GM23338 (cell line): ENCODE data around the gene BPIFB6.

Source experiments
- CTCF ChIP-seq, 2 experiments: fragments of 200-600 bp in 1 of 2; sonication (generic) in 1 of 2; conservative IDR thresholded peaks; 2 replicates each; pipeline versions ENCODE4 v1.5.1 to v1.6.1; 2016 to 2017; ENCODE audit warnings: antibody characterized with exemption in 2 of 2, low read depth in 2 of 2, mild to moderate bottlenecking in 2 of 2, moderate library complexity in 1 of 2
- EZH2 ChIP-seq: fragments of 200-600 bp; sonication (generic); IDR thresholded peaks from one replicate; pipeline ENCODE4 v1.8.0; 2017; ENCODE audit warnings: antibody characterized with exemption, mild to moderate bottlenecking, low read depth; ENCODE audit not compliant: unreplicated experiment
- EZH2phosphoT487 ChIP-seq: fragments of 200-600 bp; sonication (generic); IDR thresholded peaks from one replicate; pipeline ENCODE4 v1.8.1; 2018; ENCODE audit warnings: antibody characterized with exemption; ENCODE audit not compliant: unreplicated experiment

GRCh38 chr20:33067806-33068205, 36.4 kb downstream of the BPIFB6 start:
- no peak for TF ChIP-seq CTCF (conservative IDR thresholded peaks at IDR 0.05; ENCODE audit: low read depth in 2 of 2)
- no peak for TF ChIP-seq EZH2phosphoT487
- no peak for TF ChIP-seq EZH2
